Caco-2 (cell line): ENCODE data around the gene SLC7A1. TPM values are rescaled to one million over a fixed set of nuclear protein-coding genes. Genes with fewer than 3 reads are reported as not detected.

Experiments used
- BruUV-seq: library from RNA; stranded (reverse); fragments of 400-500 nt; replicated peaks from 2 replicates; lab custom pipeline; 2021; lab: Mats Ljungman, UMichigan
- CTCF ChIA-PET: fragments of 300-600 bp; sonication (Branson Sonifier 250); formaldehyde crosslinking; loops from one replicate; lab custom pipeline; 2022; ENCODE audit warnings: antibody characterized with exemption; lab: Charles Lee
- POLR2A ChIA-PET: fragments of 300-600 bp; sonication (Branson Sonifier 250); formaldehyde crosslinking; loops from one replicate; lab custom pipeline; 2022; ENCODE audit warnings: antibody characterized with exemption; lab: Charles Lee
- DNase-seq, 2 experiments: peaks; one replicate each; pipeline versions ENCODE4 v3.0.0 to v3.0.0-alpha.2; 2020 to 2022
- H3K27me3 ChIP-seq: replicated peaks from 2 replicates; pipeline ENCODE4 v1.6.0; 2011; ENCODE audit warnings: low read length; ENCODE audit not compliant: control insufficient read depth, insufficient read depth
- H3K36me3 ChIP-seq: 2 replicates; pipeline ENCODE4 v1.5.1; 2011; ENCODE audit warnings: low read length; ENCODE audit not compliant: control insufficient read depth, insufficient read depth
- H3K4me1 ChIP-seq: fragments of 250-450 bp; sonication (Bioruptor Pico); 2 replicates; pipeline ENCODE4 v1.5.1; 2020; ENCODE audit warnings: mild to moderate bottlenecking
- H3K4me3 ChIP-seq: 2 replicates; pipeline ENCODE4 v1.5.1; 2011; ENCODE audit warnings: low read depth, mild to moderate bottlenecking, control low read depth, low read length
- H3K9me3 ChIP-seq: fragments of 250-450 bp; sonication (Bioruptor Pico); 2 replicates; pipeline ENCODE4 v1.5.1; 2020; ENCODE audit warnings: mild to moderate bottlenecking, moderate library complexity
- H3K27ac Mint-ChIP-seq: one replicate; pipeline ENCODE4 v1.8.0; 2022; ENCODE audit warnings: mixed read lengths; ENCODE audit not compliant: unreplicated experiment
- H3K27me3 Mint-ChIP-seq: one replicate; pipeline ENCODE4 v1.8.0; 2022; ENCODE audit warnings: mixed read lengths; ENCODE audit not compliant: insufficient read depth, unreplicated experiment
- H3K36me3 Mint-ChIP-seq: one replicate; pipeline ENCODE4 v1.8.0; 2022; ENCODE audit warnings: mild to moderate bottlenecking, mixed read lengths; ENCODE audit not compliant: insufficient read depth, unreplicated experiment
- H3K4me1 Mint-ChIP-seq: one replicate; pipeline ENCODE4 v1.8.0; 2022; ENCODE audit warnings: low read depth, mixed read lengths; ENCODE audit not compliant: unreplicated experiment
- H3K4me3 Mint-ChIP-seq: one replicate; pipeline ENCODE4 v1.8.0; 2022; ENCODE audit warnings: mild to moderate bottlenecking, moderate library complexity, mixed read lengths; ENCODE audit not compliant: unreplicated experiment
- H3K9me3 Mint-ChIP-seq: one replicate; pipeline ENCODE4 v1.8.0; 2022; ENCODE audit warnings: mixed read lengths; ENCODE audit not compliant: unreplicated experiment
- intact Hi-C: fragments of 100-400 bp; cut with micrococcal nuclease; formaldehyde crosslinking; loops from one replicate; pipeline ENCODE4 v1.10.0; 2022; ENCODE audit not compliant: unreplicated experiment
- total RNA-seq: library from RNA; stranded (reverse); gene quantifications from 2 replicates; pipeline ENCODE4 v1.2.3, GENCODE V29; 2022
- TF ChIP-seq, protein P1 (sequence below), 2 experiments: fragments of 200-600 bp in 1 of 2; IDR thresholded peaks; 1 replicate in 1 of 2; 2 replicates in 1 of 2; pipeline versions ENCODE4 v1.5.1 to v1.8.0; 2011 to 2022; ENCODE audit warnings: antibody characterized with exemption in 1 of 2, control low read depth in 1 of 2, inconsistent platforms in 1 of 2, low read depth in 1 of 2, low read length in 1 of 2, mild to moderate bottlenecking in 1 of 2, moderate library complexity in 1 of 2; ENCODE audit not compliant: insufficient read depth in 1 of 2, severe bottlenecking in 1 of 2, unreplicated experiment in 1 of 2

Gene SLC7A1
- total RNA-seq, 1 experiment from 2014 or later = 180 TPM

DNA sequence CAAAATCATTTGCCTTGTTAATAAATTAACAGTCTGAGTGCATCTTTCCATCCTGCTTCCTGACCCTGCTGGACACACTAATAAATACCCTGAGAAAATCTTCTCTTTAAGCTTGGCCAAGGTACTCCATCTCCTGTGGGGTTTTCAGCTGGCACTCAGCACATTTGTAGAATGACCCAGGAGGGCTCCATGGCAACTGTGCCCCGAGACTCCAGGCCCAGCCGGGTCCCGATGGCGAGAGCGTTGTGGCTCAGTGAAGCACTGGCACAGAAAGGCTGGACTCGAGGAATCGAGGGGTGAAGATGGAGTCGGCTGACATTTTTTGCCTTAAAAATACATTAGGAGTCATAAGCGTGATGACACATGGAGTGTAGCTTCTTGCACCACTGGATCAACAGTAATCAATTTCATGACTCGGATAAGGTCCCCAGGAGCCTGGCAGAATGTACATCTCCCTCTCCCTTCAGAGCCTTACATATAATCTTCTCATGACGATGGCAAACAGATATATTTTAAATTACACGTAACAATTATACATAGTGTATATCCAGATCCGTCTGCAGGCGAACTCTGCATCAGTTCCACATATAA lies 85.4 kb downstream of the SLC7A1 start:
- TSS peak; percentile 7 for BruUV-seq
- POLR2A ChIA-PET = no interaction called here

DNA sequence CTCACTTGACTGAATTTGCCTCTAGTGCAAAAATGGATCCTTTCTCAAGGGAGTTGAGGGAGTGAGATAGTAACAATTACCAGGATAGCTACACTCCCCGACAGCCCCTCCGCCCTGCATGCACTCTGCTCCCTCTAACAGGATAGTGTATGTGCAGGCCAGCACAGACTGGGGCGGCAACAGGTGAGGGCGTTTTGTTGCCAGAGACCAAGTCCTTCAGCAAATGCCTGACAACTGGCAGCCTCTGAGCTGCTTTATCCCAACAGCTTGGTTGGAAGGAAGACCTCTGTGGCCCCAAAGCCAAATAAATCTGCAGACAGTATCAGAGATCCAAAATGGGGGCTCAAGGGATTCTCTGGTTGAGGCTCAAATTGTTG lies 86.6 kb downstream of the SLC7A1 start:
- no peaks in the 10 kb centered on the region for H3K9me3 Mint-ChIP-seq
- H3K4me3 ChIP-seq = no peak overlapping the region
- CTCF ChIA-PET = interaction anchor here (0.6 to 2.0 kb wide), 13 partner anchors 10 to 1048 kb away, joined by 3 to 14 read pairs (median 4); no protein-coding TSS in a partner anchor
- intact Hi-C loops = loop anchor here (1.0 to 5.0 kb wide), 3 partner anchors 83 to 606 kb away; no protein-coding TSS in a partner anchor
- BruUV-seq = no TSS peak
- H3K27me3 ChIP-seq = no peaks in the 10 kb centered on the region
- no peaks in the 10 kb centered on the region for H3K27me3 Mint-ChIP-seq
- peaks cover 20% of the 10 kb centered on the region for H3K4me1 Mint-ChIP-seq
- POLR2A ChIA-PET = no interaction called here
- peak overlapping the region; percentile 87 for H3K27ac Mint-ChIP-seq
- peak overlapping the region; percentile 32 for H3K4me3 Mint-ChIP-seq
- peaks cover 83% of the 10 kb centered on the region for H3K36me3 Mint-ChIP-seq
- H3K4me1 ChIP-seq = peaks cover 14% of the 10 kb centered on the region
- no peaks in the 10 kb centered on the region for H3K9me3 ChIP-seq
- no peak for DNase-seq
- TF ChIP-seq, protein P1, sequence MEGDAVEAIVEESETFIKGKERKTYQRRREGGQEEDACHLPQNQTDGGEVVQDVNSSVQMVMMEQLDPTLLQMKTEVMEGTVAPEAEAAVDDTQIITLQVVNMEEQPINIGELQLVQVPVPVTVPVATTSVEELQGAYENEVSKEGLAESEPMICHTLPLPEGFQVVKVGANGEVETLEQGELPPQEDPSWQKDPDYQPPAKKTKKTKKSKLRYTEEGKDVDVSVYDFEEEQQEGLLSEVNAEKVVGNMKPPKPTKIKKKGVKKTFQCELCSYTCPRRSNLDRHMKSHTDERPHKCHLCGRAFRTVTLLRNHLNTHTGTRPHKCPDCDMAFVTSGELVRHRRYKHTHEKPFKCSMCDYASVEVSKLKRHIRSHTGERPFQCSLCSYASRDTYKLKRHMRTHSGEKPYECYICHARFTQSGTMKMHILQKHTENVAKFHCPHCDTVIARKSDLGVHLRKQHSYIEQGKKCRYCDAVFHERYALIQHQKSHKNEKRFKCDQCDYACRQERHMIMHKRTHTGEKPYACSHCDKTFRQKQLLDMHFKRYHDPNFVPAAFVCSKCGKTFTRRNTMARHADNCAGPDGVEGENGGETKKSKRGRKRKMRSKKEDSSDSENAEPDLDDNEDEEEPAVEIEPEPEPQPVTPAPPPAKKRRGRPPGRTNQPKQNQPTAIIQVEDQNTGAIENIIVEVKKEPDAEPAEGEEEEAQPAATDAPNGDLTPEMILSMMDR (IDR thresholded peaks at IDR 0.05; ENCODE audit: insufficient read depth in 1 of 2, low read depth in 1 of 2, low read length in 1 of 2, severe bottlenecking in 1 of 2, unreplicated experiment in 1 of 2) = no peak
- 0 out of 2 replicates have a peak, but pooled peaks cover 1% of the 10 kb centered on the region for H3K36me3 ChIP-seq

More for the DNA sequence above, 85.4 kb downstream of the SLC7A1 start:
- peaks cover 85% of the 10 kb centered on the region for H3K36me3 Mint-ChIP-seq
- no peak for DNase-seq
- H3K4me3 Mint-ChIP-seq = no peak overlapping the region
- peaks cover 20% of the 10 kb centered on the region for H3K4me1 Mint-ChIP-seq
- H3K9me3 Mint-ChIP-seq = no peaks in the 10 kb centered on the region
- peaks cover 14% of the 10 kb centered on the region for H3K4me1 ChIP-seq
- CTCF ChIA-PET = interaction anchor here (2.0 kb wide), 1 partner anchor 198 kb away, joined by 7 read pairs; no protein-coding TSS in a partner anchor
- no peaks in the 10 kb centered on the region for H3K27me3 Mint-ChIP-seq
- intact Hi-C loops = loop anchor here (5.0 kb wide), 1 partner anchor 82 kb away; no protein-coding TSS in a partner anchor
- no peaks in the 10 kb centered on the region for H3K27me3 ChIP-seq
- TF ChIP-seq, protein P1 (IDR thresholded peaks at IDR 0.05; ENCODE audit: insufficient read depth in 1 of 2, low read depth in 1 of 2, low read length in 1 of 2, severe bottlenecking in 1 of 2, unreplicated experiment in 1 of 2) = no peak
- no peak overlapping the region for H3K4me3 ChIP-seq
- no peaks in the 10 kb centered on the region for H3K9me3 ChIP-seq
- H3K36me3 ChIP-seq = 0 out of 2 replicates have a peak, but pooled peaks cover 1% of the 10 kb centered on the region
- H3K27ac Mint-ChIP-seq = no peak overlapping the region

DNA sequence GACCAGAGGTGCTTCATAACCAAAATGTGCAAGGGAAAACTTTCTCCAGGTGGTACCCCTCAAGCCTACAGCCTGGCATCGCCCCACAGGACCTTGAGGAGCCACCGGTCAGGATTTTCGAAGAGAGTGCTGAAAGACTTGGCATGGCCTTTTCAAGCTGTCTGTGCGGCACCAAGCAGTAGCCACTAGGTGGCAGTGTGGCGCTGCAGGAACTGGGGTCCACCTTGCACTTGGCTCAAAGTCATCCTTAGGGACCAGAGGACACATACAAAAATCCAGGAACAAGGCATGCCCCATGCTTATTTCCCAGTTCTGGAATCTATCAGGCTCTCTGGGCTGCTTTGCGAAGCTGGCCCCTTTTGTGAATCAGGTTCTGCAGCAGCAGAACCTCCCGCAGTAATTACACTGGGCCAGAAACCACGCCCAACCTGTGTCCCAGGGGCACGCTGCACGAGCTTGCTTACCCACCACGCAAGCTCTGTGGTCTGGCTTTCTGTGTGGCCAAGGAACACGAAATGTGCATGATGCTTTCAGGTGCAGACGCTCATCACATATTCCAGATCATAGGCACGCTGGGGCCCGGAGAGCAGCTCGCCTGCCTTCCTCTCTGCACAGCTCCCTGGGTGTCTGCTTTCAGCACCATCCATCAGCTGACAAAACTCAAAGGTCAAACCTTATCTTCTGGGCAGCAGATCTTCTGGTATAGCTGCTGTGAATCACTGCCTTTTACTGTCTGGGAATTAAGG lies 87.2 kb downstream of the SLC7A1 start:
- Mint-ChIP-seq H3K27ac (peak overlapping the region; percentile 87), H3K4me3 (peak overlapping the region; percentile 32), H3K36me3 (peaks cover 83% of the 10 kb centered on the region), H3K27me3 (no peaks in the 10 kb centered on the region), H3K4me1 (peaks cover 20% of the 10 kb centered on the region), H3K9me3 (no peaks in the 10 kb centered on the region)
- CTCF ChIA-PET = interaction anchor here (0.6 to 2.0 kb wide), 14 partner anchors 10 to 606 kb away, joined by 3 to 14 read pairs (median 4); partner anchors contain the start of gene SLC7A1
- intact Hi-C loops = loop anchor here (1.0 to 5.0 kb wide), 3 partner anchors 84 to 607 kb away; no protein-coding TSS in a partner anchor
- Histone ChIP-seq H3K36me3 (0 out of 2 replicates have a peak, but pooled peaks cover 1% of the 10 kb centered on the region), H3K9me3 (no peaks in the 10 kb centered on the region), H3K27me3 (no peaks in the 10 kb centered on the region), H3K4me1 (peaks cover 14% of the 10 kb centered on the region), H3K4me3 (no peak overlapping the region)
- POLR2A ChIA-PET = no interaction called here
- TF ChIP-seq, protein P1 (IDR thresholded peaks at IDR 0.05; ENCODE audit: insufficient read depth in 1 of 2, low read depth in 1 of 2, low read length in 1 of 2, severe bottlenecking in 1 of 2, unreplicated experiment in 1 of 2) = peak; percentile 90 to 98
- BruUV-seq = no TSS peak
- peak; percentile 78 to 86 for DNase-seq
